Activated CD4-positive, alpha-beta T cell treated with anti-CD3 and anti-CD28 coated beads, Interleukin-2, amount 50 U/mL, for 1 hour (primary cell): ENCODE results near the gene TCERG1.
A peak's percentile ranks its signal among the peaks of the same experiment; 100 is the strongest.

ENCODE experiments used
- DNase-seq: peaks from one replicate; pipeline ENCODE4 v3.0.0-alpha.2; 2020

TCERG1 gene

GRCh38 chr5:146446861-146447733, at the start of gene TCERG1:
TSS of gene TCERG1 (plus strand) at chr5:146447333. CDS start at chr5:146447350, 17 bp downstream.
- DNase-seq = peak; percentile 97

- DNase-seq = no peak
Measured at GRCh38 chr5:146398826-146399225, 48.3 kb upstream of the TCERG1 start.

- no peak for DNase-seq
Measured at GRCh38 chr5:146399481-146399880, 47.7 kb upstream of the TCERG1 start.

- DNase-seq = no peak
Measured at GRCh38 chr5:146400201-146400600, 46.9 kb upstream of the TCERG1 start.

- no peak for DNase-seq
Measured at GRCh38 chr5:146401021-146401420, 46.1 kb upstream of the TCERG1 start.

GRCh38 chr5:146402949-146403348, 44.2 kb upstream of the TCERG1 start:
- DNase-seq = no peak

GRCh38 chr5:146409054-146409671, 38.0 kb upstream of the TCERG1 start:
- no peak for DNase-seq

GRCh38 chr5:146410272-146410671, 36.9 kb upstream of the TCERG1 start:
- DNase-seq = no peak

GRCh38 chr5:146419696-146420095, 27.4 kb upstream of the TCERG1 start:
- DNase-seq = no peak

GRCh38 chr5:146425023-146425422, 22.1 kb upstream of the TCERG1 start:
- no peak for DNase-seq

GRCh38 chr5:146426305-146426704, 20.8 kb upstream of the TCERG1 start:
- DNase-seq = no peak

- DNase-seq = no peak
Measured at GRCh38 chr5:146426853-146427618, 20.1 kb upstream of the TCERG1 start.

- DNase-seq = no peak
Measured at GRCh38 chr5:146427619-146427997, 19.5 kb upstream of the TCERG1 start.

GRCh38 chr5:146428658-146429057, 18.5 kb upstream of the TCERG1 start:
- DNase-seq = no peak

- DNase-seq = no peak
Measured at GRCh38 chr5:146440353-146440752, 6.8 kb upstream of the TCERG1 start.

GRCh38 chr5:146440870-146441495, 6.2 kb upstream of the TCERG1 start:
- no peak for DNase-seq

GRCh38 chr5:146441896-146442295, 5.2 kb upstream of the TCERG1 start:
- DNase-seq = no peak

- no peak for DNase-seq
Measured at GRCh38 chr5:146447734-146448380, 724 bp downstream of the TCERG1 start.

- DNase-seq = no peak
Measured at GRCh38 chr5:146448783-146449519, 1.8 kb downstream of the TCERG1 start.

GRCh38 chr5:146450002-146450401, 2.9 kb downstream of the TCERG1 start:
- DNase-seq = no peak

- DNase-seq = no peak
Measured at GRCh38 chr5:146451411-146451810, 4.3 kb downstream of the TCERG1 start.

GRCh38 chr5:146457431-146457830, 10.3 kb downstream of the TCERG1 start:
- DNase-seq = no peak
